ENCODE results near the gene NADK2.

DNA sequence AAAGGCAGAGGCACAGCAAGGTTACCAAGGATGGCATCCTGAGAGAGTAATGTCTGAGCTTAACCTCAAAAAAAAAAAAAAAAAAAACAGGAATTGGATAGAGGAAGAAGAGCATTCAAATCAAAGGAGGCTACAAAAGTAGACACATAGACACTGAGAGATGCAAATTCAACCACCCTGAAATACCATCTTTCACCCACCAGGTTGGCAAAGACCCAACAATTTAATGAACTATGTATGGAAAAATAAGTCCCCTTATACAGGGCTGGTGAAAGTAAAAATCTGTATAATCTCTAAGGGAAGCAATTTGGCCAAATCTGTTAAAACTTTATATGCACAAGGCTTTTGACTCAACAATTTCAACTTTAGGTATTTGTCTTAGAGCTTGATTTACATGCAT lies 4.9 kb downstream of the NADK2 start:
- no peak for TF ChIP-seq POLR2A (IDR thresholded peaks at IDR 0.05; ENCODE audit: low read depth, low read length)
- no peak for TF ChIP-seq POLR2AphosphoS5 (IDR thresholded peaks at IDR 0.05; ENCODE audit: low read depth, low read length)
- no peak for TF ChIP-seq SPI1 (IDR thresholded peaks at IDR 0.05; ENCODE audit: low read depth, low read length)

Data from GM12891 (cell line).